ENCODE measurements around the gene TSPYL1. TPM values are rescaled to one million over a fixed set of nuclear protein-coding genes. Genes with fewer than 3 reads are reported as not detected.

The TSPYL1 gene
- total and polyA plus RNA-seq, 2 experiments from 2014 or later, result 24.9 to 66.1 TPM

DNA sequence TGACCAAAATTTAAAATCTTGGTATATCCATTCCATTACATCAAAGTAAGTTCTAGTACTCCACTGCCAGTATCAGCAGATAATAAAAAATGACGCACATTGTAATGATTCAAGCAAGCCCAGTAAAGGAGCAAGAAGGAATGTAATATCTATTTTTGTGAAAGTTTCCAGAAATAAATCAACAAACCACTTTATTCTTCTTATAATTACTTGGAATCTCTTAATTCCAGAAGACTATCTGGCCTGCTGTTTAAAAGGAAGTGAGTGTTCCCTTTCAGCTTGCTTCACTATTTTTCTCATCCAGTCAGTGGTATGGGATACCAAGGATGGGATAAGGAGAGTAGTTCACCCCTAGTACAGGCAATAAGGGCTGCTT, 48.8 kb upstream of the TSPYL1 start (continued):
- TF ChIP-seq ZNF462 (CRISPR knock-in tag; IDR thresholded peaks at IDR 0.05), result no peak
- TF ChIP-seq EZH2phosphoT487 (IDR thresholded peaks at IDR 0.05; ENCODE audit: unreplicated experiment), result no peak
- TF ChIP-seq JUNB (IDR thresholded peaks at IDR 0.05; ENCODE audit: unreplicated experiment), result no peak
- no peak for TF ChIP-seq ZNF331 (CRISPR knock-in tag; IDR thresholded peaks at IDR 0.05; ENCODE audit: low read depth)
- TF ChIP-seq ZNF114 (CRISPR knock-in tag; IDR thresholded peaks at IDR 0.05), result no peak
- TF ChIP-seq STAT1 (IDR thresholded peaks at IDR 0.05; ENCODE audit: unreplicated experiment), result no peak
- TF ChIP-seq CREB1 (CRISPR knock-in tag; IDR thresholded peaks at IDR 0.05; ENCODE audit: low read depth), result no peak
- no peak for TF ChIP-seq POLR2AphosphoS5 (IDR thresholded peaks at IDR 0.05; ENCODE audit: low read depth)
- TF ChIP-seq, protein P1, sequence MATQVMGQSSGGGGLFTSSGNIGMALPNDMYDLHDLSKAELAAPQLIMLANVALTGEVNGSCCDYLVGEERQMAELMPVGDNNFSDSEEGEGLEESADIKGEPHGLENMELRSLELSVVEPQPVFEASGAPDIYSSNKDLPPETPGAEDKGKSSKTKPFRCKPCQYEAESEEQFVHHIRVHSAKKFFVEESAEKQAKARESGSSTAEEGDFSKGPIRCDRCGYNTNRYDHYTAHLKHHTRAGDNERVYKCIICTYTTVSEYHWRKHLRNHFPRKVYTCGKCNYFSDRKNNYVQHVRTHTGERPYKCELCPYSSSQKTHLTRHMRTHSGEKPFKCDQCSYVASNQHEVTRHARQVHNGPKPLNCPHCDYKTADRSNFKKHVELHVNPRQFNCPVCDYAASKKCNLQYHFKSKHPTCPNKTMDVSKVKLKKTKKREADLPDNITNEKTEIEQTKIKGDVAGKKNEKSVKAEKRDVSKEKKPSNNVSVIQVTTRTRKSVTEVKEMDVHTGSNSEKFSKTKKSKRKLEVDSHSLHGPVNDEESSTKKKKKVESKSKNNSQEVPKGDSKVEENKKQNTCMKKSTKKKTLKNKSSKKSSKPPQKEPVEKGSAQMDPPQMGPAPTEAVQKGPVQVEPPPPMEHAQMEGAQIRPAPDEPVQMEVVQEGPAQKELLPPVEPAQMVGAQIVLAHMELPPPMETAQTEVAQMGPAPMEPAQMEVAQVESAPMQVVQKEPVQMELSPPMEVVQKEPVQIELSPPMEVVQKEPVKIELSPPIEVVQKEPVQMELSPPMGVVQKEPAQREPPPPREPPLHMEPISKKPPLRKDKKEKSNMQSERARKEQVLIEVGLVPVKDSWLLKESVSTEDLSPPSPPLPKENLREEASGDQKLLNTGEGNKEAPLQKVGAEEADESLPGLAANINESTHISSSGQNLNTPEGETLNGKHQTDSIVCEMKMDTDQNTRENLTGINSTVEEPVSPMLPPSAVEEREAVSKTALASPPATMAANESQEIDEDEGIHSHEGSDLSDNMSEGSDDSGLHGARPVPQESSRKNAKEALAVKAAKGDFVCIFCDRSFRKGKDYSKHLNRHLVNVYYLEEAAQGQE (IDR thresholded peaks at IDR 0.05; ENCODE audit: unreplicated experiment), result no peak
- no peak for TF ChIP-seq NANOG (IDR thresholded peaks at IDR 0.05; ENCODE audit: borderline replicate concordance)

All from GM23338 (cell line).